ENCODE data around the gene PNPLA3.

GRCh38 chr22:43951391-43951790 lies 27.8 kb downstream of the PNPLA3 start:
- TF ChIP-seq EP300 (IDR thresholded peaks at IDR 0.05), result no peak
- TF ChIP-seq POLR2A (IDR thresholded peaks at IDR 0.05), result no peak
